IMR-90 (cell line): ENCODE data around the gene LRIT1. TPM values are rescaled to one million over a fixed set of nuclear protein-coding genes. Genes with fewer than 3 reads are reported as not detected.

ENCODE experiments used
- ATAC-seq: fragments of 200-7000 bp; cut with Tn5 transposase; 2 replicates; pipeline ENCODE4 v1.9.1; 2020; ENCODE audit warnings: low read depth, mild to moderate bottlenecking, moderate library complexity
- BruUV-seq: library from RNA; stranded (reverse); fragments of 400-500 nt; replicated peaks from 2 replicates; lab custom pipeline; 2021; lab: Mats Ljungman, UMichigan
- CTCF ChIA-PET: fragments of 300-600 bp; formaldehyde crosslinking; extraction: SDS; loops from one replicate; lab custom pipeline; 2021; ENCODE audit warnings: antibody characterized with exemption; lab: Yijun Ruan, JAX
- POLR2A ChIA-PET: fragments of 300-600 bp; sonication (Branson Sonifier 250); formaldehyde crosslinking; loops from one replicate; lab custom pipeline; 2022; ENCODE audit warnings: antibody characterized with exemption; ENCODE audit not compliant: unreplicated experiment; lab: Charles Lee
- DNase-seq: peaks from one replicate; pipeline ENCODE4 v3.0.0; 2013
- H2AFZ ChIP-seq: replicated peaks from 2 replicates; pipeline ENCODE3; 2013; ENCODE audit warnings: low read length, mild to moderate bottlenecking; ENCODE audit not compliant: poor library complexity
- H2AK5ac ChIP-seq: 2 replicates; pipeline ENCODE4 v1.6.1; 2013; ENCODE audit warnings: low read depth, low read length, inconsistent platforms
- H2AK9ac ChIP-seq: replicated peaks from 2 replicates; pipeline ENCODE3; 2013; ENCODE audit warnings: mild to moderate bottlenecking, low read depth, low read length, moderate library complexity; ENCODE audit not compliant: poor library complexity
- H2BK120ac ChIP-seq: 2 replicates; pipeline ENCODE4 v1.6.1; 2013; ENCODE audit warnings: low read depth, low read length, inconsistent platforms
- H2BK15ac ChIP-seq: 3 replicates; pipeline ENCODE4 v1.6.1; 2013; ENCODE audit warnings: low read depth, low read length, inconsistent platforms
- H2BK20ac ChIP-seq: 2 replicates; pipeline ENCODE4 v1.6.1; 2013; ENCODE audit warnings: low read depth, mild to moderate bottlenecking, inconsistent platforms, low read length, moderate library complexity
- H2BK5ac ChIP-seq: 2 replicates; pipeline ENCODE4 v1.6.1; 2013; ENCODE audit warnings: mild to moderate bottlenecking, low read depth, low read length, inconsistent platforms; ENCODE audit not compliant: poor library complexity, severe bottlenecking
- H3K14ac ChIP-seq: replicated peaks from 2 replicates; pipeline ENCODE4 v1.6.1; 2013; ENCODE audit warnings: low read depth, low read length, inconsistent platforms
- H3K18ac ChIP-seq: 2 replicates; pipeline ENCODE4 v1.6.1; 2013; ENCODE audit warnings: low read depth, low read length, control low read depth
- H3K23ac ChIP-seq: 2 replicates; pipeline ENCODE4 v1.6.1; 2013; ENCODE audit warnings: low read depth, low read length, inconsistent platforms
- H3K27ac ChIP-seq: 2 replicates; pipeline ENCODE4 v1.5.1; 2013; ENCODE audit warnings: mild to moderate bottlenecking, control low read depth, low read length; ENCODE audit not compliant: insufficient read depth
- H3K27me3 ChIP-seq: 2 replicates; pipeline ENCODE4 v1.6.1; 2013; ENCODE audit warnings: low read length; ENCODE audit not compliant: control insufficient read depth, insufficient read depth
- H3K36me3 ChIP-seq: 2 replicates; pipeline ENCODE4 v1.6.1; 2013; ENCODE audit warnings: low read length, mixed read lengths; ENCODE audit not compliant: control insufficient read depth, insufficient read depth
- H3K4ac ChIP-seq: 2 replicates; pipeline ENCODE4 v1.6.1; 2013; ENCODE audit warnings: low read depth, low read length, inconsistent platforms
- H3K4me1 ChIP-seq: 2 replicates; pipeline ENCODE4 v1.6.1; 2013; ENCODE audit warnings: low read length, mixed read lengths; ENCODE audit not compliant: control insufficient read depth, insufficient read depth
- H3K4me2 ChIP-seq: 2 replicates; pipeline ENCODE4 v1.6.1; 2013; ENCODE audit warnings: low read depth, mild to moderate bottlenecking, control low read depth, low read length, moderate library complexity
- H3K4me3 ChIP-seq: 2 replicates; pipeline ENCODE4 v1.5.1; 2013; ENCODE audit warnings: low read depth, mild to moderate bottlenecking, control low read depth, low read length, moderate library complexity; ENCODE audit not compliant: insufficient read depth
- H3K56ac ChIP-seq: 2 replicates; pipeline ENCODE4 v1.6.1; 2013; ENCODE audit warnings: low read length, inconsistent platforms; ENCODE audit not compliant: insufficient read depth; ENCODE audit errors: extremely low read depth
- H3K79me1 ChIP-seq, 2 experiments: 2 replicates each; pipeline ENCODE4 v1.6.1; 2013; ENCODE audit warnings: low read length in 2 of 2, inconsistent platforms in 1 of 2, low read depth in 1 of 2
- H3K9ac ChIP-seq: 2 replicates; pipeline ENCODE4 v1.6.1; 2013; ENCODE audit warnings: low read depth, low read length, control low read depth
- H3K9me1 ChIP-seq: 2 replicates; pipeline ENCODE4 v1.6.1; 2013; ENCODE audit warnings: low read length, inconsistent platforms; ENCODE audit not compliant: insufficient read depth
- H3K9me3 ChIP-seq: 2 replicates; pipeline ENCODE4 v1.6.1; 2013; ENCODE audit warnings: low read length; ENCODE audit not compliant: control insufficient read depth, insufficient read depth
- H4K20me1 ChIP-seq: 2 replicates; pipeline ENCODE4 v1.6.1; 2013; ENCODE audit warnings: low read length, inconsistent platforms; ENCODE audit not compliant: insufficient read depth
- H4K5ac ChIP-seq: 2 replicates; pipeline ENCODE4 v1.6.1; 2013; ENCODE audit warnings: mild to moderate bottlenecking, low read depth, low read length, control low read depth
- H4K8ac ChIP-seq, 2 experiments: 2 replicates each; pipeline ENCODE4 v1.6.1; 2013; ENCODE audit warnings: low read depth in 2 of 2, low read length in 2 of 2, control low read depth in 1 of 2, inconsistent platforms in 1 of 2
- H4K91ac ChIP-seq: 2 replicates; pipeline ENCODE4 v1.6.1; 2013; ENCODE audit warnings: low read depth, low read length, inconsistent platforms; ENCODE audit not compliant: insufficient read depth
- BHLHE40 ChIP-seq: fragments of 150-350 bp; IDR thresholded peaks from 2 replicates; pipeline ENCODE4 v1.6.1; 2016; ENCODE audit warnings: mild to moderate bottlenecking, low read depth, low read length
- CEBPB ChIP-seq: IDR thresholded peaks from 2 replicates; pipeline ENCODE4 v1.6.1; 2012; ENCODE audit warnings: low read depth, low read length, improper control_type of control experiment
- CHD1 ChIP-seq: IDR thresholded peaks from 2 replicates; pipeline ENCODE4 v1.6.1; 2012; ENCODE audit warnings: low read depth, low read length, improper control_type of control experiment
- CTCF ChIP-seq: conservative IDR thresholded peaks from 2 replicates; pipeline ENCODE4 v1.5.1; 2012; ENCODE audit warnings: mild to moderate bottlenecking, low read depth, low read length, improper control_type of control experiment
- FOS ChIP-seq: fragments of 150-350 bp; IDR thresholded peaks from 2 replicates; pipeline ENCODE4 v1.6.1; 2016; ENCODE audit warnings: low read depth, low read length
- MAFK ChIP-seq: IDR thresholded peaks from 2 replicates; pipeline ENCODE4 v1.6.1; 2012; ENCODE audit warnings: low read depth, low read length, improper control_type of control experiment
- MAZ ChIP-seq: IDR thresholded peaks from 2 replicates; pipeline ENCODE4 v1.6.1; 2012; ENCODE audit warnings: low read depth, mild to moderate bottlenecking, low read length, improper control_type of control experiment, moderate library complexity, borderline replicate concordance
- MXI1 ChIP-seq: IDR thresholded peaks from 2 replicates; pipeline ENCODE4 v1.6.1; 2012; ENCODE audit warnings: low read depth, mild to moderate bottlenecking, low read length, moderate library complexity, borderline replicate concordance
- NFE2L2 ChIP-seq: fragments of 150-350 bp; IDR thresholded peaks from 2 replicates; pipeline ENCODE4 v1.6.1; 2016; ENCODE audit warnings: low read depth, mild to moderate bottlenecking, low read length
- POLR2A ChIP-seq: IDR thresholded peaks from 2 replicates; pipeline ENCODE4 v1.6.1; 2012; ENCODE audit warnings: mild to moderate bottlenecking, low read depth, low read length
- RAD21 ChIP-seq: IDR thresholded peaks from 2 replicates; pipeline ENCODE4 v1.6.1; 2012; ENCODE audit warnings: low read length, improper control_type of control experiment
- RCOR1 ChIP-seq: IDR thresholded peaks from 2 replicates; pipeline ENCODE4 v1.6.1; 2012; ENCODE audit warnings: mild to moderate bottlenecking, low read length, improper control_type of control experiment; ENCODE audit not compliant: insufficient replicate concordance
- RFX5 ChIP-seq: IDR thresholded peaks from 2 replicates; pipeline ENCODE4 v1.8.0; 2012; ENCODE audit warnings: low read depth, mild to moderate bottlenecking, low read length, moderate library complexity
- SMC3 ChIP-seq: fragments of 150-350 bp; IDR thresholded peaks from 2 replicates; pipeline ENCODE4 v1.6.1; 2016; ENCODE audit warnings: low read depth, mild to moderate bottlenecking, antibody characterized with exemption, low read length, moderate library complexity
- USF2 ChIP-seq: fragments of 150-350 bp; IDR thresholded peaks from 2 replicates; pipeline ENCODE4 v1.6.1; 2017; ENCODE audit warnings: mild to moderate bottlenecking, antibody characterized with exemption, low read length, low read depth
- WGBS, 2 experiments: methylation state at CpG; one replicate each; pipeline versions ENCODE4 v1.1.5 to v1.1.7; 2013; ENCODE audit warnings: missing lambda C conversion rate in 2 of 2; ENCODE audit not compliant: insufficient read length in 1 of 2; ENCODE audit errors: extremely low coverage in 2 of 2; 5-methylcytosine and 5-hydroxymethylcytosine counted together
- dilution Hi-C: fragments of 300-500 bp; cut with HindIII; formaldehyde crosslinking; loops from one replicate; pipeline ENCODE4 v1.14.3; 2018; ENCODE audit warnings: low sequenced_read_pairs; ENCODE audit not compliant: unreplicated experiment
- in situ Hi-C: fragments of 300-500 bp; cut with MboI; formaldehyde crosslinking; loops from 3 replicates; pipeline ENCODE4 v1.14.3; 2019; ENCODE audit warnings: low sequenced_read_pairs, inconsistent platforms, mixed read lengths
- intact Hi-C: fragments of 100-400 bp; cut with micrococcal nuclease; formaldehyde crosslinking; loops from 2 replicates; pipeline ENCODE4 v1.10.0; 2022
- polyA plus RNA-seq, 3 experiments: library from polyadenylated mRNA; depleted of rRNA; stranded (reverse); fragments of >200 nt; gene quantifications; 2 replicates each; pipeline ENCODE4 v1.2.3, GENCODE V29; 2012; ENCODE audit warnings: low replicate concordance in 1 of 3
- total RNA-seq: library from RNA; depleted of rRNA; stranded (reverse); fragments of >200 nt; gene quantifications from 2 replicates; pipeline ENCODE4 v1.2.3, GENCODE V29; 2012
- TF ChIP-seq, protein P1 (sequence below): fragments of 150-350 bp; IDR thresholded peaks from 2 replicates; pipeline ENCODE4 v1.6.1; 2016; ENCODE audit warnings: low read depth, mild to moderate bottlenecking, low read length, moderate library complexity, borderline replicate concordance

LRIT1 gene
- total and polyA plus RNA-seq, 2 of the 4 experiments (the other 2 are of a cell fraction), result not detected

DNA sequence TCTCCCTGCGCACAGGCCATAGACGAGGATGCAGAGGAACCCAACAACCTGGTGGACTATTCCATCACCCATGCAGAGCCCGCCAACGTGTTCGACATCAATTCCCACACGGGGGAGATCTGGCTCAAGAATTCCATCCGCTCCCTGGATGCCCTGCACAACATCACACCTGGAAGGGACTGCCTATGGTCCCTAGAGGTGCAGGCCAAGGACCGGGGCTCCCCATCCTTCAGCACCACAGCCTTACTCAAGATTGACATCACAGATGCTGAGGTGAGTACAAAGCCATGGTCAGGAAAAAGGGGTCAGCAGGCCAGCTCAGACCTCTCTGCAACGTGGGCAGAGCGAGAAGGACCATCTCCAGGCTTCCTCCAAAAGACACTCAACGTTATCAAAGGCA, 28.3 kb downstream of the LRIT1 start:
- Histone ChIP-seq H3K23ac (no peak overlapping the region), H3K9me3 (no peaks in the 10 kb centered on the region), H4K91ac (no peak overlapping the region), H2BK120ac (no peak overlapping the region), H3K36me3 (no peaks in the 10 kb centered on the region), H3K4me1 (no peaks in the 10 kb centered on the region), H3K18ac (no peak overlapping the region), H2AFZ (no peak overlapping the region), H3K9me1 (no peaks in the 10 kb centered on the region), H2AK9ac (no peak overlapping the region), H2BK20ac (no peak overlapping the region), H3K56ac (no peak overlapping the region), H2BK15ac (no peak overlapping the region), H3K79me1 (no peaks in the 10 kb centered on the region), H2AK5ac (no peak overlapping the region), H3K4me3 (no peak overlapping the region), H4K8ac (no peak overlapping the region), H3K9ac (no peak overlapping the region), H3K4ac (no peak overlapping the region), H3K4me2 (no peak overlapping the region), H3K27ac (no peak overlapping the region), H2BK5ac (no peak overlapping the region), H3K14ac (no peak overlapping the region), H4K5ac (no peak overlapping the region), H4K20me1 (no peaks in the 10 kb centered on the region), H3K27me3 (no peaks in the 10 kb centered on the region; the same call in 1 of the 2 replicates)
- DNase-seq (no peak), ATAC-seq (no peak)
- no peak for TF ChIP-seq FOS
- TF ChIP-seq MAFK, result no peak
- TF ChIP-seq RFX5, result no peak
- no peak for TF ChIP-seq MAZ
- TF ChIP-seq SMC3, result no peak
- no peak for TF ChIP-seq USF2
- no peak for TF ChIP-seq NFE2L2
- TF ChIP-seq RCOR1, result no peak
- TF ChIP-seq RAD21, result no peak
- TF ChIP-seq CTCF, result no peak
- TF ChIP-seq CHD1, result no peak
- TF ChIP-seq, protein P1, sequence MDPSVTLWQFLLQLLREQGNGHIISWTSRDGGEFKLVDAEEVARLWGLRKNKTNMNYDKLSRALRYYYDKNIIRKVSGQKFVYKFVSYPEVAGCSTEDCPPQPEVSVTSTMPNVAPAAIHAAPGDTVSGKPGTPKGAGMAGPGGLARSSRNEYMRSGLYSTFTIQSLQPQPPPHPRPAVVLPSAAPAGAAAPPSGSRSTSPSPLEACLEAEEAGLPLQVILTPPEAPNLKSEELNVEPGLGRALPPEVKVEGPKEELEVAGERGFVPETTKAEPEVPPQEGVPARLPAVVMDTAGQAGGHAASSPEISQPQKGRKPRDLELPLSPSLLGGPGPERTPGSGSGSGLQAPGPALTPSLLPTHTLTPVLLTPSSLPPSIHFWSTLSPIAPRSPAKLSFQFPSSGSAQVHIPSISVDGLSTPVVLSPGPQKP, result no peak
- TF ChIP-seq CEBPB, result no peak
- no peak for TF ChIP-seq POLR2A
- no peak for TF ChIP-seq MXI1
- no peak for TF ChIP-seq BHLHE40
- dilution Hi-C loops (no loop called here), in situ Hi-C loops (no loop called here), intact Hi-C loops (no loop called here)
- POLR2A ChIA-PET, result no interaction called here
- WGBS, 2 experiments, result no CpG with 5 or more reads among the region's 11 CpGs
- CTCF ChIA-PET, result no interaction called here
- BruUV-seq, result no TSS peak
